GM19397 (cell line): ENCODE data around the gene RPL27A.

Source experiments
- ATAC-seq: cut with Tn5 transposase; IDR thresholded peaks from one replicate; pipeline ENCODE4 v1.9.1; 2021; ENCODE audit warnings: mild to moderate bottlenecking, moderate library complexity; ENCODE audit not compliant: unreplicated experiment

The RPL27A gene

DNA sequence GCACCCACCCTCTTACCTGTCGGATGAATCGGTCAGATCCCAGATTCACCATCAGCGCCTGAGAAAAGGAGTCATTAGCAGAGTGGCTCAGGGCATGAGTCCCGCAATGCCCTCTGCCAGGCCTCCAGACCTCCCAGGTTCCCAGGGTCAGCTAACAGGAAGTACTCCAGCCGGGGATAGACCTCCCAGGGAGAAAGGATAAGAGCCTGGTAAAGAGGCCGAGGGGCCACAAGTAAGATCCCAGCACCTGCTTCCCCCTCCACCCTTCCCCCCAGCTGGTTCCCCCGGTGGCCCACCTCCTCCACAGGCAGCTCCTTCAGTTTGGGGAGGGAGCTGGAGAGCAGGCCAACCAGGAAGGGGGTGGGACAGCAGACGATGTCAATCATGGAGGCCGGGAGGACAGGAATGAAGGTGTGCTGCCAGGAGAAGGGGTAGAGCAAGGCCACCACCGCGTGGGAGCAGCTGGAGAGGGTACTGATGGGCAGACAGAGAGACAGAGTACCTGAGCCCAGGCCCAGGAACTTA is 16.4 kb downstream of the RPL27A start:
- ATAC-seq, result no peak

DNA sequence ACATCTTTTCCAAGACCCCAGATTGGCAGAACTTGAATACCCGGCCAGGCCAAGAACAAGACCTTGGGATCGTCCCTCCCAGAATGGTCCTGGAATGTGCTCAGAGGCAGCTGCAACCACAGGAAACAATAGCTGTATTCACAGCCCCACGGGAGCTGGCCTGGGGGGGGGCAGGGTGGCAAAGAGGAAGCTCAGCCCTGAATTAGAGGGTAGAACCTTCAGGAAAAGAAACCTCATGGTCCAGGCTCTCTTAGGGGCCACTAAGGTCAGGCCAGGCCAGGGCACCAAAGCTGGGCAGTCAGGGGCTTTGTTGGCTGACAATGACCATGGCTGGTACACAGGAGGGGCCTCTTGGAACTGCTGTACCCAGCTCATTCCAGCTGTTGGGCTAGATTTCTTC is 17.3 kb downstream of the RPL27A start:
- ATAC-seq, result no peak

GRCh38 chr11:8701891-8702597 is 19.5 kb downstream of the RPL27A start:
- no peak for ATAC-seq

DNA sequence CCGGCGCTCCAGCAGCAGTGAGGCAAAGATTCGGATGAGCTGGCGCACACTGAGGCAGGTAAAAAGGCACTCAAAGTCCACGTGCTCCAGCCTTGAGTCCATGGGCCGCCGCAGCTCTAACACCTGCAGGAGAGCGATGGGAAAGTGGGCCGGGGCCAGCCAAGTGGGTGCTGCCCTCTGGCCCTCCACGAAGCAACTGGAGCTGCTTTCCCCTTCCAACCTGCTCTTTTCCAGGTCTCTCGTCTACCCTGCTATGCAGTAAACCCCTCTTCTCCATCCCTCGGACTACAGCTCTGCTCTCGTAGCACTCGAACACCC is 20.0 kb downstream of the RPL27A start:
- ATAC-seq, result no peak

GRCh38 chr11:8704136-8704535 is 21.5 kb downstream of the RPL27A start:
- ATAC-seq, result no peak

DNA sequence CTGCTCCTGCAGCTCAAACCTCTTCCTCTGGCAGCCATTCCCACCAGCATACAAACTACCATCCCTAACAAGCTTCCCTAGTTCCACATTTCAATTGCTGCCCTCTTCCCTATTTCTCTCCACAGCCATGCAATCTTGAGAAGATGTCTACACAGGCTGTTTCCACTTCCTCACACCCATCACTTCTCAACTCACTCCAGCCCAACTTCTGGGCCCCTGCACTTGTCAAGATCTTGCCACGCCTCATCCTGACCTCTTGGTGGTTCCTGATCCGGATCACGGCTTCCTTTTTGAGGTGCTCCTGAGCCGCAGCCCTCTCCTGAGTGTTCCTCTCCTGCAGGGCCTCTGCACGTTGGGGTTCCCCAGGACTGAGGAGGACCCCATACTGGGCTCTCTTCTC is 22.6 kb downstream of the RPL27A start:
- ATAC-seq, result no peak

DNA sequence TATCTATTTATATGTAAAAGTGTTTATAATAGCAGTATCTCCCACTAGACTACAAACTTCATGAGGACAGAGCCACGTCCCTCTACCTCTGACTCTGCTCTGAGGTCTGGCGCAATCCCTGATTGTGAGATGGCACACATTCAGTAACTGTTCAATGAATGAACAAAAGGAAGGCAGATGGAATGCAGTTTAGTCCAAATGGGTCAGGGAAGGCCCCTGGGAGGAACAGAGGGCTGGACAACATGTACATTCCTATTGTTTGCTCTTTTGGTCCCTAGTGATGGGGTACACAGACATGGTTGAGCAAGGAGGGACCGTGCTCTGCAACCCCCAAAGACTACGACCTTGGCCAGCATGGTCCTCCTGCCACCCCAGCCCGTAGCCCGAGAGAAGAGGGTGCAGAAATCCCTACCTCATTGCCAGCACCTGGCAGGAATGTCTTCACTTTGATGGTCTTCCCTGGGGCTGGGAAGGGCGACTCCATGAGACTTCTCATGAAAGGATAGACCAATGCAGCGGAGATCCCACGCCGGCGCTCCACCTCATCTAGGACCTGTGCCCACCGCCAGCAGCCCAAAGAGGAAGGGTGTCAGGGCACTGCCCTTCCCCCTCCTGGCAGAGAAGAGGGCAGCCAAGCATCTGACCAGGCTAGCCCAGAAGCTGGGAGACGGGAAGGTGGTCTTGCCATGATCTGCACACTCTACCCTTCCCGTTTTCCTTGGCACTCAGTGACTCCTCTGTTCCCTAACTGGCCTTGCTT is 24.3 kb downstream of the RPL27A start:
- ATAC-seq, result no peak

- ATAC-seq, result no peak
Observed at GRCh38 chr11:8707541-8708191, 25.1 kb downstream of the RPL27A start.

DNA sequence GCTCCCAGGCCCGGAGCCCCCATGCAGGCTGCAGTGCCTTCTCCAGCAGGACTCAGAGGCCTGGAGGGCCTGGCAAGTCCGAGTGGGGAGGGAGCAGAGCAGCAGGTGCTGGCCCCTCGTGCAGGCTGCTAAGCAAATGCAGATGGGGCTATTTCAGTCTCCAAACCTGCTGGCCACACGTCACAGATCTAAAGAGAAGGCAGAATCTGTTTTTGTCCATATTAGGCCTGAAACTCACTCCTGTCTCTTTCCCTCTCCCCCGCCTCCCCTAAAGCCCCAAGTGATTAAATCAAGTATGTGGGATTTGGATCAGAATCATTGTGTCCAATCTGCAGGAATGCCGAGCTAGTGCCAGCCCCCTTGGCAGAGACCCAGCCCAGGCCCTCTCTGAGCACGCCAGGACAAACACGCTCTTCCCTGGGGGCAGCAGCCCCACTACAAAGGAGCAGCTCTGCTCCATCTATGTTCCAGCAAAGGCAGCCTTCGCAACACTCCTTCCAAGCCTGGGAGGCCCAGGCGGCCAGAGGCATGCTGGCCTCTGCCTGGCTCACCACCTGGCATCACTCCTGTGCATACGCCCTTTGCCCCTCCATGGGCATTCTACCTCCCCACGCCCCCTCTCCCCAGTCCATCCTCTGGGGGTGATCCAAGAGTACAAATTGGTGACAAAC is 26.5 kb downstream of the RPL27A start:
- no peak for ATAC-seq

DNA sequence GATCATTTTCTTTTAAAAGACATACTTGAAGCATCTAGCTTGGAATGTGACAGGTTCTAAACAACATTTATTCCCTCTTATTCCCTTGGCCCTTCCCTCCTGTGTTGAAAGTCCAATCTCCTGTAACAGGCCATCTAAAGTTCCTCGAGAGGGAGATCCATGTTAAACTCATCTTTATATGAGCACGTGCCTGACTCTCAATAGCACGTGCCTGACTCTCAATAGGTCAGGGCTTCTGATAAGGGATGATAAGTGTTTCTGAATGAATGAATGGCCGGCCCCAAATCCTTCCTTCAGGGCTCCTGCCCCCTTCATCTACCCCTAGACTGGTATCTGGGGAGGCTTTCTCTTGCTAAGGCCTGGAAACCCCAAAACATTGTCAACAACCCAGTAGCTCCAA is 27.2 kb downstream of the RPL27A start:
- ATAC-seq, result no peak

DNA sequence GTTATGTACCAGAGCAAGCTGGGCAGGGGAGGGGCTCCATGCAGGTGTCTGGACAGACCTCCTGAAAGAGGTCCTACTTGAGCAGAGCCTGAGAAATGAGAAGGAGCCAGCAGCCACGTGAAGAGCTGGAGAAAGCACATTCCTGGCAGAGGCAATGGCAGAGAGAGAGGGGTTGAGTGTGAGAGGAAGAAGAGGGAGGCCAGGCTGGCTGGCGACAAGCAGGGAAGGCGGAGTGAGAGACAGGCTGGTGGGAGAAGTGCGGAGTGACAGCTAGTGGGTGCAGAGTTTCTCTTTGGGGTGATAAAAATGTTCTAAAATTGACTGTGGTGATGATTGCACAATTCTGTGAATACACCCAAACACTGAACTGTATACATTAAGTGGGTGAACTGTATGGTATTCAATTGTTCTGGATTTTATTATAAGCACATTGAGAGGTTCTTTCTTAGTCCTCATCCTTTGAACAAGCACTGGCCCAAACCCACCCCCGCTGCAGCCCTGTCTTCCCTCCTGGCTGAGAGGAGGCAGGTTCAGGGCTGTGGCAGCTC is 29.4 kb downstream of the RPL27A start:
- ATAC-seq, result no peak

DNA sequence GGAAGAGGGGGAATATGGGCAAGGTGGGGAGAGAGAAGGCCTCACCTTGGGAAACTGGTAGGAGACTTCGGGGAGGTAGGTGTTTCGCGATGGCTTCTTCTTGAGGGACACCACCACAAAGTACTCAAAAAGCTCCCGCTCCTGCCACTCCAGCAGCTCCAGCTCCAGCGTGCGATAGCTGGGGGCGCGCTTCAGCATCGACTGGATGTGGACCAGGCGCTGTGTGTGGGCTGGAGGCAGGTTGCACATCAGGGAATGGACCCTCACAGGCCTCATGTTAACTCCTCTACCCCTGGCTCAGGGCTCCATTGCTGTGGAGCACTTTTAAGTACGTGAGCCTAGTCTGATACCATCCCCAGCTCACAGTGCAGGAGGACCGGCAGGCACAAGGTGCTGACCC is 29.9 kb downstream of the RPL27A start:
- ATAC-seq, result no peak

GRCh38 chr11:8713760-8714454 is 31.3 kb downstream of the RPL27A start:
- ATAC-seq, result no peak

DNA sequence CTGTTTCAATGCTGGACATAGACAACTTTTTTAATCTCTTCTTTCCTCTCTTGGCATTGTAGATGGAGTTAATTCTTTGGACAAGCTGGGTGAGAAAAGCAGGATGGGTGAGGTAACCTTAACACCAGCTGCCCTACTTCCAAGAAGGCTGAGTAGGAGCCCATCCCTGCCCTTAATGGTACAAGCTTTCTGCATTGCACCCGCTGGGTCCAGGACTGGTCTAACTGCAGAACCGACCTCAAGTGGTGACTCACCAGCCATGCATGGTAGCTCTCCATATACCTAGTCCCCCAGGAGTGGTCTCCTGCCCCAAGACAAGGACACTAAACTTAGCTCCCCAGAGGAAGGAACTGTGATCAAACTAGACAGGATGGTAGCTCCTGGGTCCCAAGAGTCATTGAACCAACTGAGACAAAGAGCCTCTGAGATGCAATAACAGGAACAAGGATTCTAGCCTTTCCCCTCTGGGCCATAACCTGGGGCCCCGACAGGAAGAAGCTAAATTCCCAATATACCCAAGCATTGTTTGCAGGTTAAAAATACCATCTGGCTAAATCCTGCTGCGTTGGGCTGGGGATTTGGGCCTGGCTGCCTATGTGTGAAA is 32.1 kb downstream of the RPL27A start:
- ATAC-seq, result no peak

- ATAC-seq, result no peak
Observed at GRCh38 chr11:8715501-8715900, 32.9 kb downstream of the RPL27A start.

DNA sequence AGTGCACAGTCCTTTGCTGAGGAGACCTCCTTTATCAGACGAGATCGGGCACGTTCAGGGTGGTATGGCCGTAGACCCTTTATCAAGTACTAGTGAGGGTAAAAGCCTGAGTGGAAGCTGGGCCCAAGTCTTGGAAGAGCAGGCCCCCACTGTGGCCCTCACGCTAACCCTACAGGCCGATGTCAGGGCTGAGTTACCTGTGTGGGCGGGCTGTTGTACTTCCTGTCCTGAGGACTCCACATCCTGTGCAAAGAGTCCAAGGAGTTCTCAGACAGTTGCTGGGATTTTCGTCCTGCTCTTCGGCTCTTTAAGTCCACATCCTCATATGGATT is 34.9 kb downstream of the RPL27A start:
- ATAC-seq, result no peak

DNA sequence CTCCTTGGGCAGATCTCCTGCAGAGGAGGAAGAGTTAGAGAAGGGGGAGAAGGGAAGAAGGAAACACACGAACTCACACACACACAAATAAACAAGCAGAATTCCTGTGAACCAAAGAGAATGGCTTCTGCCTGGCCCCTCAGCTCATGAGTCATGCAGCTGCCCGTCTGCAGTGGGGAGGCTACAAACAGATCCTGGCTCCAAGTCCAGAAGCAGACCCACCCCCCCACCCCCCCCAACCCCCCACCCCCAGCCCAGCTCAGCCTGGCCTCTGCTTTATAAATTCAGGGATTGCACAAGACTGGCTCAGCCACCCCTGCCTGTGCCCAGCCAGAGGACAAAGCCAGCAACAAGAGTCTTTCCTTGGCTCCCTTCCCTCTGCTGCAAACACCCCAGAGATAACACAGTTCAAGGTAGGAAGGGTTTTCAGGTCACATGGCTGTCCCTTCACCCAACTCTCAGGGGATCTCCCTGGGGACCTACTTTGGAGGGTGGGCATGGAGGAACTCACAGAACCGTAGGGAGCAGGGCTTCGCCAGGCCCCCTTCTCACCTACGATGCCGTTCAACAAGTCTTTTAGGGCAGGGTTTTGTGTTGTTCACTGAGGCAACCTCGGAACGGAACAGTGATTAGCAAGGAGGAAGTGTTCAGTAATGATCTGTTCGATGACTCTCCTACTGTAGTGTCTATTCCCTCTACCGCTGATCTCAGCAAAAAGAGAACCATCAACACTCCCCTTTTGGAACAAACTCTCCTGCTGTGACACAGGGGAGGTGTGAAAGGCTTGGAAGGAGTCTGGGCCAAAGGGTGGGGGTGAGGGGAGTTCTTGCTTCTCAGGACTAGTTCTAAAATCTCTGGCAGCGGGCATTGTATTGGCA is 35.5 kb downstream of the RPL27A start:
- ATAC-seq, result no peak

DNA sequence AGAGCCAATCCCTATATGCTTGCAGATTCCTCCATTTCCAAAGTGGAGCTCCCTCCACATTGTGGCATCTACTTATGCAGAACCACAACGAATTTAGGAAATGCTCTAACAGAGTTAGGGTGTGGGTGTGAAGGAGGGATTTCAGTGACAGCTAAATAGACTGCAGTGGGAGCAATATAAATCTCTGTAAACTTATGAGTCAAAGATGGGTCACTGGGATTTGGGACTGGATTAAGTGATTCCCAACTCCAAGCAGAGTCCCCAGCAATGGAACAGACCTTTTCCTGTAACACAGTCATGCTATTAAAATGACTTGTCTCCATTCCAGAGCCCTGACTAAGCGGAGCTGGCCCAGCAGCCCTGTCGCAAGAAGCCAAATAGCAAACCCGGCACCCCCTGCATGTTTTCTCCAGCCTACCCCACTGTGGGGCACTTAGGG is 36.6 kb downstream of the RPL27A start:
- ATAC-seq, result no peak

DNA sequence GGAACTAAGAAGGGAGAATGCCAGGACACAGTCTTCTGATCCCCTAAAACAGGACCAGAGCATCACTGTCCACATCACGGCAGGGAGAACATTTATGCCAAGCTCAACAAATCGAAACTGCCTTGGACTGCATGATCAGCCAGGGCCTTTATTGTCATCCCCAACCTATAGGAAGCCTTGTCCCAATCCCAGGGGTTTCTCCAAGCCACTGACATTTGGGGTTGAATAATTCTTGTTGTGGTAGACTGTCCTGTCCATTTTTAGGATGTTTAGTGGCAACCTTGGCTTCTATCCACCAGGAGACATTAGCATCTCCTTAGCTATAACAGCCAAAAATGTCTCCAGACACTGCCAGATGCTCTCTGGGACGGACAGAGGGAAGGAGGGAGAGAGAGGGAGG is 37.1 kb downstream of the RPL27A start:
- ATAC-seq, result no peak
